Mammary epithelial cell (primary cell): Measurements from ENCODE around the gene ARHGAP4.

Experiments
- EZH2 ChIP-seq: IDR thresholded peaks from 2 replicates; pipeline ENCODE4 v1.6.1; 2012; ENCODE audit warnings: low read length, inconsistent platforms, borderline replicate concordance
- TF ChIP-seq, protein P1 (sequence below), 2 donors: IDR thresholded peaks in 1 of 2; conservative IDR thresholded peaks in 1 of 2; 2 replicates each; pipeline ENCODE4 v1.5.1; 2011 to 2012; ENCODE audit warnings: inconsistent platforms in 2 of 2, low read length in 2 of 2, mild to moderate bottlenecking in 2 of 2, control low read depth in 1 of 2, low read depth in 1 of 2; ENCODE audit not compliant: insufficient read depth in 1 of 2; ENCODE audit errors: extremely low read depth in 1 of 2

DNA sequence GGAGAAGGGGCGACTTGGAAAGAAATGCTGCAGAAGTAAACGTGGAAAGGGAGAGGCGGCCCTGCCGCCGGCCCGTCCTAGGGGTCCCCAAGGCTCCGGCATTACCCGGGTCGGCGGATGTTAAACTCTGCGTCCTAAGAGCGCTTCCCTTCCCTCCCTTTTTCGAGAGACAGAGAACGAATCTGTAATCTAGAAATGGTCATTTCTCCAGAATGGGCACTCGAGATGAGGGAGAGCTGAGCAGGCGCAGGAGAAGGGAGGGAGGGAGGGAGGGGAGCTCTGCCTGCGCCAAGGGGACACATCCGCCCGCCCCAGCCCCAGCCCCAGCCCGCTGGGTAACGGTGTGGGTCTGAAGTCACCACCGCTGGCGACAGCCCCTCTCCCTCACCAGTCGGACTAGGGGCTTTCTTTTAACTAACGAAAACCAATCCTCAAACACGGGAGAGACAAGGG, 43.9 kb upstream of the ARHGAP4 start:
- TF ChIP-seq, protein P1, sequence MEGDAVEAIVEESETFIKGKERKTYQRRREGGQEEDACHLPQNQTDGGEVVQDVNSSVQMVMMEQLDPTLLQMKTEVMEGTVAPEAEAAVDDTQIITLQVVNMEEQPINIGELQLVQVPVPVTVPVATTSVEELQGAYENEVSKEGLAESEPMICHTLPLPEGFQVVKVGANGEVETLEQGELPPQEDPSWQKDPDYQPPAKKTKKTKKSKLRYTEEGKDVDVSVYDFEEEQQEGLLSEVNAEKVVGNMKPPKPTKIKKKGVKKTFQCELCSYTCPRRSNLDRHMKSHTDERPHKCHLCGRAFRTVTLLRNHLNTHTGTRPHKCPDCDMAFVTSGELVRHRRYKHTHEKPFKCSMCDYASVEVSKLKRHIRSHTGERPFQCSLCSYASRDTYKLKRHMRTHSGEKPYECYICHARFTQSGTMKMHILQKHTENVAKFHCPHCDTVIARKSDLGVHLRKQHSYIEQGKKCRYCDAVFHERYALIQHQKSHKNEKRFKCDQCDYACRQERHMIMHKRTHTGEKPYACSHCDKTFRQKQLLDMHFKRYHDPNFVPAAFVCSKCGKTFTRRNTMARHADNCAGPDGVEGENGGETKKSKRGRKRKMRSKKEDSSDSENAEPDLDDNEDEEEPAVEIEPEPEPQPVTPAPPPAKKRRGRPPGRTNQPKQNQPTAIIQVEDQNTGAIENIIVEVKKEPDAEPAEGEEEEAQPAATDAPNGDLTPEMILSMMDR (conservative IDR thresholded peaks at IDR 0.05 in 1 of 2, IDR thresholded peaks at IDR 0.05 in 1 of 2; ENCODE audit: extremely low read depth in 1 of 2, insufficient read depth in 1 of 2, low read depth in 1 of 2, low read length in 2 of 2): no peak
- no peak for TF ChIP-seq EZH2
